HEK293 (cell line): Measurements from ENCODE around the gene ELL.

Experiments used
- CTCF ChIP-seq: fragments of 450-650 bp; formaldehyde crosslinking; IDR thresholded peaks from 2 replicates; pipeline ENCODE4 v1.5.1; 2016; ENCODE audit warnings: missing biosample characterization, missing genetic modification characterization
- HOXA7 ChIP-seq: sonication (generic); formaldehyde crosslinking; IDR thresholded peaks from 2 replicates; pipeline ENCODE4 v1.8.1; 2022; ENCODE audit warnings: missing genetic modification reagents, borderline replicate concordance
- YY1 ChIP-seq: fragments of 450-650 bp; formaldehyde crosslinking; IDR thresholded peaks from 2 replicates; pipeline ENCODE4 v1.5.1; 2018; ENCODE audit warnings: missing biosample characterization, missing genetic modification characterization
- ZFP41 ChIP-seq: fragments of 450-650 bp; formaldehyde crosslinking; IDR thresholded peaks from 2 replicates; pipeline ENCODE4 v1.5.1; 2016; ENCODE audit warnings: missing biosample characterization, missing genetic modification characterization, borderline replicate concordance
- ZNF426 ChIP-seq: fragments of 450-650 bp; formaldehyde crosslinking; IDR thresholded peaks from 2 replicates; pipeline ENCODE4 v1.5.1; 2017; ENCODE audit warnings: missing biosample characterization, missing genetic modification characterization, mild to moderate bottlenecking, inconsistent platforms, moderate library complexity
- ZNF704 ChIP-seq: fragments of 450-650 bp; formaldehyde crosslinking; IDR thresholded peaks from 2 replicates; pipeline ENCODE4 v1.5.1; 2016; ENCODE audit warnings: missing biosample characterization, missing genetic modification characterization
- ZNF777 ChIP-seq: fragments of 450-650 bp; formaldehyde crosslinking; IDR thresholded peaks from 2 replicates; pipeline ENCODE4 v1.5.1; 2017; ENCODE audit warnings: missing biosample characterization, missing genetic modification characterization, borderline replicate concordance
- ZSCAN23 ChIP-seq: fragments of 450-650 bp; formaldehyde crosslinking; IDR thresholded peaks from 2 replicates; pipeline ENCODE4 v1.5.1; 2016; ENCODE audit warnings: missing biosample characterization, missing genetic modification characterization
- TF ChIP-seq, protein P1 (sequence below): sonication (generic); formaldehyde crosslinking; IDR thresholded peaks from 2 replicates; pipeline ENCODE4 v1.8.1; 2022; ENCODE audit warnings: mild to moderate bottlenecking, moderate library complexity, missing genetic modification reagents

DNA sequence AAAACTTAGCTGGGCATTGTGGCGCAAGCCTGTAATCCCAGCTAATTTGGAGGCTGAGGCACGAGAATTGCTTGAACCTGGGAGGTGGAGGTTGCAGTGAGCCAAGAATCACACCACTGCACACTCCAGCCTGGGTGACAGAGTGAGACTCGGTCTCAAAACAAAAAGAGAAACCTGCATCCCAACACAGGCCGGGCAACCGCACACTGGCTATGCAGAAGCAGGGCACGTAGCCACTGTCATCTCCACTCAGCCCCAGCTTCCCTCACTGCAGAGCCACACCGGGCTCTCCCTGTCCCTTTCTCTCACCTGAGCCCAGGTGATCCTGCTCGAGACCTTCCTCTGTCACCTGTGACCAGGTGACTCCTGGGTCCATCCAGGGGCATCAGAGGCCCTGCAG is 11.7 kb downstream of the ELL start:
- TF ChIP-seq ZNF704 (tag by site-specific recombination): no peak
- no peak for TF ChIP-seq ZNF426 (tag by site-specific recombination)
- TF ChIP-seq CTCF (tag by site-specific recombination): no peak
- TF ChIP-seq ZFP41 (tag by site-specific recombination): no peak
- TF ChIP-seq YY1 (tag by site-specific recombination): no peak
- TF ChIP-seq ZSCAN23 (tag by site-specific recombination): no peak
- TF ChIP-seq HOXA7: no peak
- TF ChIP-seq ZNF777 (tag by site-specific recombination): no peak
- TF ChIP-seq, protein P1, sequence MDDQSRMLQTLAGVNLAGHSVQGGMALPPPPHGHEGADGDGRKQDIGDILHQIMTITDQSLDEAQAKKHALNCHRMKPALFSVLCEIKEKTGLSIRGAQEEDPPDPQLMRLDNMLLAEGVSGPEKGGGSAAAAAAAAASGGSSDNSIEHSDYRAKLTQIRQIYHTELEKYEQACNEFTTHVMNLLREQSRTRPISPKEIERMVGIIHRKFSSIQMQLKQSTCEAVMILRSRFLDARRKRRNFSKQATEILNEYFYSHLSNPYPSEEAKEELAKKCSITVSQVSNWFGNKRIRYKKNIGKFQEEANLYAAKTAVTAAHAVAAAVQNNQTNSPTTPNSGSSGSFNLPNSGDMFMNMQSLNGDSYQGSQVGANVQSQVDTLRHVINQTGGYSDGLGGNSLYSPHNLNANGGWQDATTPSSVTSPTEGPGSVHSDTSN (CRISPR knock-in tag): no peak
